Heart right ventricle (tissue), 16 donors: ENCODE results near the gene PDE11A. TPM values are rescaled to one million over a fixed set of nuclear protein-coding genes. Genes with fewer than 3 reads are reported as not detected.

ENCODE experiments used
- ATAC-seq, 8 donors: fragments of 200-7000 bp; cut with Tn5 transposase; one replicate each; pipeline ENCODE4 v1.9.1; 2020; ENCODE audit warnings: mild to moderate bottlenecking in 8 of 8, moderate library complexity in 8 of 8, moderate number of reproducible peaks in 1 of 8
- DNase-seq, 2 donors: peaks; one replicate each; pipeline ENCODE4 v3.0.0-alpha.2; 2020
- H3K27ac ChIP-seq, 10 donors: fragments of 200-600 bp; sonication (generic) in 2 of 10; one replicate each; pipeline versions ENCODE4 v1.5.0 to v1.8.0; 2020 to 2022; ENCODE audit warnings: mild to moderate bottlenecking in 3 of 10
- H3K27me3 ChIP-seq, 7 donors: fragments of 200-600 bp; one replicate each; pipeline ENCODE4 v1.8.0; 2021 to 2022; ENCODE audit warnings: mild to moderate bottlenecking in 2 of 7
- H3K36me3 ChIP-seq, 9 donors: fragments of 200-600 bp; sonication (generic) in 1 of 9; one replicate each; pipeline versions ENCODE4 v1.5.0 to v1.8.0; 2020 to 2022; ENCODE audit warnings: mild to moderate bottlenecking in 2 of 9
- H3K4me1 ChIP-seq, 9 donors: fragments of 200-600 bp; sonication (generic) in 1 of 9; one replicate each; pipeline versions ENCODE4 v1.5.0 to v1.8.0; 2020 to 2022; ENCODE audit warnings: mild to moderate bottlenecking in 4 of 9
- H3K4me3 ChIP-seq, 10 donors: fragments of 200-600 bp; sonication (generic) in 2 of 10; one replicate each; pipeline versions ENCODE4 v1.5.0 to v1.8.0; 2020 to 2022; ENCODE audit warnings: mild to moderate bottlenecking in 7 of 10, moderate library complexity in 2 of 10
- H3K9me3 ChIP-seq, 11 donors: fragments of 200-600 bp in 10 of 11; sonication (generic) in 2 of 11; one replicate each; pipeline versions ENCODE4 v1.5.0 to v1.8.0; 2013 to 2022; ENCODE audit warnings: mild to moderate bottlenecking in 2 of 11, control low read depth in 1 of 11, moderate library complexity in 1 of 11
- CTCF ChIP-seq, 9 donors: fragments of 200-600 bp; sonication (generic) in 2 of 9; IDR thresholded peaks; one replicate each; pipeline versions ENCODE4 v1.5.0 to v1.8.0; 2021 to 2022; ENCODE audit warnings: antibody characterized with exemption in 9 of 9, mild to moderate bottlenecking in 5 of 9, moderate library complexity in 1 of 9
- WGBS, 2 donors: extraction: QIAGEN DNeasy Blood & Tissue Kit; methylation state at CpG; one replicate each; pipeline ENCODE4 v1.1.7; 2013; ENCODE audit warnings: inconsistent platforms in 1 of 2; 5-methylcytosine and 5-hydroxymethylcytosine counted together
- intact Hi-C, 10 donors: fragments of 100-400 bp; cut with DNase I; formaldehyde crosslinking; loops; one replicate each; pipeline versions ENCODE4 v1.11.1 to v1.14.2; 2022
- polyA plus RNA-seq, 2 donors: library from polyadenylated mRNA; stranded (reverse); fragments of 200-250 nt; gene quantifications; one replicate each; pipeline ENCODE4 v1.2.3, GENCODE V29; 2013
- total RNA-seq, 10 donors: library from RNA; stranded (reverse); fragmentation: NEBNext Ultra II Directional in 3 of 10; extraction: Animal tissue kit (Norgen Biotek cat#: 25700) in 3 of 10; gene quantifications; one replicate each; pipeline versions ENCODE4 v1.2.1 to v1.2.4, GENCODE V29; 2021 to 2023
- donor health status: Arrhythmogenic right ventricular cardiomyopathy.
- donor health status: ischemic (EF 13 %, LVEDD 7.1; RV severe dilation, severe dysfunction).
- donor health status: healthy with polysubstance abuse.
- donor health status: DM: no; HTN: yes; CAD: no.
- donor health status: DM: no; HTN: no; CAD: no.
- donor health status: ischemic (EF 25% LVEDD 6.9; RV normal size, moderate dysfunction).
- donor health status: ischemic (EF 25% LVEDD 5.7; RV mildly dilated, moderate dysfunction).
- donor health status: healthy.
- donor health status: DM: yes; HTN: yes; CAD: no.
- donor health status: Ischemic cardiomyopathy.
- donor health status: ischemic (EF 35%, LVEDD 5.7; RV mildly dilated, moderate dysfunction).
- donor health status: nonischemic (EF 11% LVEDD 7.7; RV severe dilation, severe dysfunction).
- donor health status: DM: yes; HTN: yes; CAD: no.
- donor health status: PGD.
- donor health status: ischemic (EF 29% LVEDD 5.4; RV normal size, mild dysfunction).
- donor health status: nonischemic (EF 23%, LVEDD 6.1; RV moderate dilation, normal function).

PDE11A gene
- total and polyA plus RNA-seq, 12 donors: 0.12 to 6.4 (median 1.1) TPM

- Histone ChIP-seq H3K36me3 (no peaks in the 10 kb centered on the region), H3K27me3 (no peaks in the 10 kb centered on the region), H3K9me3 (no peaks in the 10 kb centered on the region), H3K4me3 (no peak overlapping the region), H3K4me1 (peaks cover 0 to 39% (median 22%) of the 10 kb centered on the region in 9 donors), H3K27ac (peak overlapping the region in 1 of 10 donors; percentile 33)
- DNase-seq: no peak
- TF ChIP-seq CTCF (IDR thresholded peaks at IDR 0.05): no peak
- ATAC-seq: no peak
- intact Hi-C loops: loop anchor here in 7 of 10 donors (5.0 to 10.0 kb wide), 5 partner anchors 34 to 592 kb away; no protein-coding TSS in a partner anchor
- WGBS, 2 donors: 89 to 90% methylated on average over 4 of the region's 4 CpGs
These were observed 316.2 kb downstream of the PDE11A start for GRCh38 chr2:177756336-177756735.

- intact Hi-C loops: loop anchor here in 7 of 10 donors (10.0 kb wide), 3 partner anchors 270 to 590 kb away; no protein-coding TSS in a partner anchor
- H3K36me3 ChIP-seq: no peaks in the 10 kb centered on the region
- no peak overlapping the region for H3K4me3 ChIP-seq
- no peaks in the 10 kb centered on the region for H3K9me3 ChIP-seq
- peak in 6 of 8 donors; percentile 18 to 67 (median 54) for ATAC-seq
- peak overlapping the region in 9 of 10 donors; percentile 16 to 72 (median 60) for H3K27ac ChIP-seq
- no peak for DNase-seq
- H3K4me1 ChIP-seq: peaks cover 0 to 49% (median 22%) of the 10 kb centered on the region in 9 donors
- WGBS, 2 donors: 18 to 23% methylated on average over 4 of the region's 4 CpGs
- TF ChIP-seq CTCF (IDR thresholded peaks at IDR 0.05): no peak
- H3K27me3 ChIP-seq: no peaks in the 10 kb centered on the region
These were observed 318.1 kb downstream of the PDE11A start for GRCh38 chr2:177754492-177754873.

GRCh38 chr2:177753682-177754491 lies 318.7 kb downstream of the PDE11A start:
- DNase-seq (peak; percentile 58 to 84), ATAC-seq (peak; percentile 89 to 97 (median 96))
- H3K27ac ChIP-seq: peak overlapping the region in 9 of 10 donors; percentile 17 to 72 (median 60)
- 20% methylated on average over 5 of the region's 5 CpGs for WGBS, 2 donors
- H3K27me3 ChIP-seq: no peaks in the 10 kb centered on the region
- no peaks in the 10 kb centered on the region for H3K36me3 ChIP-seq
- H3K4me3 ChIP-seq: no peak overlapping the region
- H3K9me3 ChIP-seq: no peaks in the 10 kb centered on the region
- TF ChIP-seq CTCF (IDR thresholded peaks at IDR 0.05): no peak
- H3K4me1 ChIP-seq: peaks cover 0 to 47% (median 18%) of the 10 kb centered on the region in 9 donors
- intact Hi-C loops: loop anchor here in 7 of 10 donors (10.0 kb wide), 3 partner anchors 269 to 589 kb away; no protein-coding TSS in a partner anchor

- DNase-seq (no peak), ATAC-seq (no peak)
- H3K27me3 ChIP-seq: no peaks in the 10 kb centered on the region
- no peak overlapping the region for H3K4me3 ChIP-seq
- no peaks in the 10 kb centered on the region for H3K36me3 ChIP-seq
- no peaks in the 10 kb centered on the region for H3K9me3 ChIP-seq
- intact Hi-C loops: no loop called here
- no peak overlapping the region for H3K27ac ChIP-seq
- TF ChIP-seq CTCF (IDR thresholded peaks at IDR 0.05): no peak
- WGBS, 2 donors: 43 to 54% methylated on average over 3 of the region's 3 CpGs
- H3K4me1 ChIP-seq: peaks cover 0 to 33% (median 7%) of the 10 kb centered on the region in 9 donors
These were observed 324.2 kb downstream of the PDE11A start for GRCh38 chr2:177748360-177748759.
